Stimulated activated CD8-positive, alpha-beta memory T cell treated with anti-CD3 and anti-CD28 coated beads, Interleukin-7, amount 100 ng/mL, for 4 hours (primary cell): Measurements from ENCODE around the gene ANKIB1.
"Not testable (repeated sequence)": the region's sequence is repeated elsewhere in the genome, so short reads cannot be mapped to it uniquely, and the experiment has no call there.

ENCODE experiments used
- DNase-seq, 2 donors: peaks; one replicate each; pipeline ENCODE4 v3.0.0-alpha.2; 2020; ENCODE audit warnings: low read depth in 2 of 2

ANKIB1 gene

GRCh38 chr7:92403760-92404074, 157.9 kb downstream of the ANKIB1 start:
- DNase-seq, result no peak

GRCh38 chr7:92404170-92404614, 158.4 kb downstream of the ANKIB1 start:
- peak; percentile 39 to 41 for DNase-seq

GRCh38 chr7:92409357-92409756, 163.6 kb downstream of the ANKIB1 start:
- DNase-seq, result no peak

- not testable (repeated sequence) for DNase-seq
Observed at GRCh38 chr7:92410162-92410561, 164.4 kb downstream of the ANKIB1 start.

- DNase-seq, result no peak
Observed at GRCh38 chr7:92412745-92413144, 167.0 kb downstream of the ANKIB1 start.

GRCh38 chr7:92413550-92413949, 167.8 kb downstream of the ANKIB1 start:
- no peak for DNase-seq

GRCh38 chr7:92415225-92415624, 169.5 kb downstream of the ANKIB1 start:
- no peak for DNase-seq

GRCh38 chr7:92417913-92418312, 172.1 kb downstream of the ANKIB1 start:
- no peak for DNase-seq

- no peak for DNase-seq
Observed at GRCh38 chr7:92421676-92422435, 176.1 kb downstream of the ANKIB1 start.

GRCh38 chr7:92422926-92423325, 177.2 kb downstream of the ANKIB1 start:
- DNase-seq, result no peak

GRCh38 chr7:92423710-92424131, 177.9 kb downstream of the ANKIB1 start:
- no peak for DNase-seq

- no peak for DNase-seq
Observed at GRCh38 chr7:92425311-92425947, 179.7 kb downstream of the ANKIB1 start.

- no peak for DNase-seq
Observed at GRCh38 chr7:92427193-92427592, 181.4 kb downstream of the ANKIB1 start.

GRCh38 chr7:92432299-92432946, 186.6 kb downstream of the ANKIB1 start:
- no peak for DNase-seq

- no peak for DNase-seq
Observed at GRCh38 chr7:92433019-92433418, 187.2 kb downstream of the ANKIB1 start.

- DNase-seq, result no peak
Observed at GRCh38 chr7:92435542-92435941, 189.8 kb downstream of the ANKIB1 start.

- no peak for DNase-seq
Observed at GRCh38 chr7:92436612-92437445, 191.1 kb downstream of the ANKIB1 start.

- no peak for DNase-seq
Observed at GRCh38 chr7:92437956-92438491, 192.2 kb downstream of the ANKIB1 start.

- not testable (repeated sequence) for DNase-seq
Observed at GRCh38 chr7:92442720-92443119, 196.9 kb downstream of the ANKIB1 start.

- DNase-seq, result no peak
Observed at GRCh38 chr7:92446869-92447344, 201.1 kb downstream of the ANKIB1 start.

GRCh38 chr7:92447345-92448204, 201.8 kb downstream of the ANKIB1 start, which contains the start of gene GATAD1:
GATAD1 (plus strand) TSS chr7:92447482; CDS start chr7:92447730, 248 bp downstream.
- peak; percentile 68 to 69 for DNase-seq
